ENCODE results near the gene PNO1.

The PNO1 gene

DNA sequence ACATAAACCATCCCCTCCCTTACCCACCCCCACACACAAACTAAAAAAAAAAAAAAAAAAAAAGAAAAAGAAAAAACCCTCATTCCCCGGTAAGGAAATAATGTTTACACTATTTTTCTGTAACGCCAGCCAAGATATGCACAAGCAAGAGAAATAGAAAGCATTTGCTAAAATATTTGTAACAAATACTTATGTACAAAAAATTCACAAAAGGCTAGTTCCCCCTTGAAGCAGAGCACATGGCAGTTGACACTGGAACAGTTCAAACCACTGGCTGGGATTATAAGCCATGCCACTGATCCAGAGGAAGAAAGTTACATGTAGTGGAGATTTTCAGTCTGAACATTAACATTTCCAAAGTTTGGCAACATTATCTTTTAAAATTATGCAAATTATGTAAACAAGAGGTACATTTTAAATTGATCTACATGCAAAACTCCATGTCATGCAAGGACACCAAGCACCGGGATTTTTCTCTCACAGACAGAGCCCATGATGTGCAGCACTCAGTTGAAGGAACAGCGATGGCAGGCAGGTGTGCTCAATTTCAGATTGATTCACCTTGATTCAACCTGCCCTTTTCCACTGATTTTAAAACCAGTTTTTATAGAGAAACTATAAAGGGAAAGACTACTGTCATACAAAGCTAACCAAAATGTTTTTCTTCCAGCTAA, 21.4 kb downstream of the PNO1 start:
- TF ChIP-seq TCF12 (IDR thresholded peaks at IDR 0.05; ENCODE audit: low read depth) (no peak), YY1 (IDR thresholded peaks at IDR 0.05; ENCODE audit: low read depth) (no peak), EGR1 (IDR thresholded peaks at IDR 0.05) (no peak), ZBTB7A (IDR thresholded peaks at IDR 0.05; ENCODE audit: low read depth) (no peak)

- TF ChIP-seq MAX (IDR thresholded peaks at IDR 0.05) (no peak), EGR1 (IDR thresholded peaks at IDR 0.05) (no peak), TEAD4 (IDR thresholded peaks at IDR 0.05) (no peak), NFIC (IDR thresholded peaks at IDR 0.05) (no peak), CEBPB (IDR thresholded peaks at IDR 0.05) (no peak), TAF1 (IDR thresholded peaks at IDR 0.05; ENCODE audit: low read depth) (no peak), YY1 (IDR thresholded peaks at IDR 0.05; ENCODE audit: low read depth) (no peak), TCF12 (IDR thresholded peaks at IDR 0.05; ENCODE audit: low read depth) (no peak), FOXM1 (IDR thresholded peaks at IDR 0.05; ENCODE audit: borderline replicate concordance, low read depth) (no peak)
- TF ChIP-seq, protein P1, sequence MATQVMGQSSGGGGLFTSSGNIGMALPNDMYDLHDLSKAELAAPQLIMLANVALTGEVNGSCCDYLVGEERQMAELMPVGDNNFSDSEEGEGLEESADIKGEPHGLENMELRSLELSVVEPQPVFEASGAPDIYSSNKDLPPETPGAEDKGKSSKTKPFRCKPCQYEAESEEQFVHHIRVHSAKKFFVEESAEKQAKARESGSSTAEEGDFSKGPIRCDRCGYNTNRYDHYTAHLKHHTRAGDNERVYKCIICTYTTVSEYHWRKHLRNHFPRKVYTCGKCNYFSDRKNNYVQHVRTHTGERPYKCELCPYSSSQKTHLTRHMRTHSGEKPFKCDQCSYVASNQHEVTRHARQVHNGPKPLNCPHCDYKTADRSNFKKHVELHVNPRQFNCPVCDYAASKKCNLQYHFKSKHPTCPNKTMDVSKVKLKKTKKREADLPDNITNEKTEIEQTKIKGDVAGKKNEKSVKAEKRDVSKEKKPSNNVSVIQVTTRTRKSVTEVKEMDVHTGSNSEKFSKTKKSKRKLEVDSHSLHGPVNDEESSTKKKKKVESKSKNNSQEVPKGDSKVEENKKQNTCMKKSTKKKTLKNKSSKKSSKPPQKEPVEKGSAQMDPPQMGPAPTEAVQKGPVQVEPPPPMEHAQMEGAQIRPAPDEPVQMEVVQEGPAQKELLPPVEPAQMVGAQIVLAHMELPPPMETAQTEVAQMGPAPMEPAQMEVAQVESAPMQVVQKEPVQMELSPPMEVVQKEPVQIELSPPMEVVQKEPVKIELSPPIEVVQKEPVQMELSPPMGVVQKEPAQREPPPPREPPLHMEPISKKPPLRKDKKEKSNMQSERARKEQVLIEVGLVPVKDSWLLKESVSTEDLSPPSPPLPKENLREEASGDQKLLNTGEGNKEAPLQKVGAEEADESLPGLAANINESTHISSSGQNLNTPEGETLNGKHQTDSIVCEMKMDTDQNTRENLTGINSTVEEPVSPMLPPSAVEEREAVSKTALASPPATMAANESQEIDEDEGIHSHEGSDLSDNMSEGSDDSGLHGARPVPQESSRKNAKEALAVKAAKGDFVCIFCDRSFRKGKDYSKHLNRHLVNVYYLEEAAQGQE (IDR thresholded peaks at IDR 0.05; ENCODE audit: low read depth) = no peak
Observed at GRCh38 chr2:68182902-68183301, 25.2 kb downstream of the PNO1 start.

DNA sequence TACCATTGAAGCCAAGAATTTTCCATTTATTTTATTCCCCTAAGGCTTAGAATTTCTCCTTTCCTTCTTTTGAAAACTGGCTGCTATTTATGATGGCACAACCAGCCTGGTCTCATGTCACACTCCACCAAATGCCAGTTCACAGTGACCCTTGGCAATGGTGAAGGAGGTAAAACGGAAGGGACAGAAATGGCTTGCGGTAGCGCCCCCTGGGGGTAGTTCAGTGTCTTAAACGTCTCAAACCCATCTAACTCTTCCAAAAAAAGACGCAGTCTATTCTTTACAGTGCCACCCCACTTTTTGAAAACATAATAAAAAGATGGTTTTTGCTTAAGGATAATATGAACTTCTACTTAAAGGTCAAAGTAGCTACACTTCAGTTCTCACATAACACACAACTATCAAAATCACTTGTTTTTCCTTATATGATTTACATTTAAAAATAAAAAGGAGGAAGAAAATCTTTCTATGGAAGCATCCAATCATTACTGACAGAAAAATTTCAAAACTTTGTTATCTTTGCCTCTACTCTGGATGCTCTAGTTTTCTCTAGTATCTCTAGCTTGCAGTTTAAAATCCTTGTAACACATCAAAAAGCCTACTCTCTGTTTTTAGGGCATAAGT, 28.0 kb downstream of the PNO1 start:
- no peak for TF ChIP-seq EP300 (IDR thresholded peaks at IDR 0.05; ENCODE audit: borderline replicate concordance)
- no peak for TF ChIP-seq TEAD4 (IDR thresholded peaks at IDR 0.05)
- peak; percentile 37 for TF ChIP-seq RAD21 (IDR thresholded peaks at IDR 0.05; ENCODE audit: low read depth)
- TF ChIP-seq, protein P1 (IDR thresholded peaks at IDR 0.05; ENCODE audit: low read depth) = no peak
- no peak for TF ChIP-seq FOXM1 (IDR thresholded peaks at IDR 0.05; ENCODE audit: borderline replicate concordance, low read depth)

- TF ChIP-seq RAD21 (IDR thresholded peaks at IDR 0.05; ENCODE audit: low read depth) = no peak
- TF ChIP-seq TCF12 (IDR thresholded peaks at IDR 0.05; ENCODE audit: low read depth) = no peak
- TF ChIP-seq CREB1 (IDR thresholded peaks at IDR 0.05; ENCODE audit: low read depth) = no peak
- no peak for TF ChIP-seq EGR1 (IDR thresholded peaks at IDR 0.05)
- no peak for TF ChIP-seq FOXM1 (IDR thresholded peaks at IDR 0.05; ENCODE audit: borderline replicate concordance, low read depth)
- no peak for TF ChIP-seq YY1 (IDR thresholded peaks at IDR 0.05; ENCODE audit: low read depth)
- TF ChIP-seq CEBPB (IDR thresholded peaks at IDR 0.05) = no peak
- TF ChIP-seq, protein P1 (IDR thresholded peaks at IDR 0.05; ENCODE audit: low read depth) = no peak
- no peak for TF ChIP-seq NFIC (IDR thresholded peaks at IDR 0.05)
- TF ChIP-seq, protein P2, sequence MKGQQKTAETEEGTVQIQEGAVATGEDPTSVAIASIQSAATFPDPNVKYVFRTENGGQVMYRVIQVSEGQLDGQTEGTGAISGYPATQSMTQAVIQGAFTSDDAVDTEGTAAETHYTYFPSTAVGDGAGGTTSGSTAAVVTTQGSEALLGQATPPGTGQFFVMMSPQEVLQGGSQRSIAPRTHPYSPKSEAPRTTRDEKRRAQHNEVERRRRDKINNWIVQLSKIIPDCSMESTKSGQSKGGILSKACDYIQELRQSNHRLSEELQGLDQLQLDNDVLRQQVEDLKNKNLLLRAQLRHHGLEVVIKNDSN (IDR thresholded peaks at IDR 0.05) = no peak
- TF ChIP-seq TAF1 (IDR thresholded peaks at IDR 0.05; ENCODE audit: low read depth) = no peak
- no peak for TF ChIP-seq EP300 (IDR thresholded peaks at IDR 0.05; ENCODE audit: borderline replicate concordance)
- no peak for TF ChIP-seq ZBTB7A (IDR thresholded peaks at IDR 0.05; ENCODE audit: low read depth)
- TF ChIP-seq TEAD4 (IDR thresholded peaks at IDR 0.05) = no peak
- TF ChIP-seq MAX (IDR thresholded peaks at IDR 0.05) = no peak
Observed at GRCh38 chr2:68187329-68187728, 29.6 kb downstream of the PNO1 start.

DNA sequence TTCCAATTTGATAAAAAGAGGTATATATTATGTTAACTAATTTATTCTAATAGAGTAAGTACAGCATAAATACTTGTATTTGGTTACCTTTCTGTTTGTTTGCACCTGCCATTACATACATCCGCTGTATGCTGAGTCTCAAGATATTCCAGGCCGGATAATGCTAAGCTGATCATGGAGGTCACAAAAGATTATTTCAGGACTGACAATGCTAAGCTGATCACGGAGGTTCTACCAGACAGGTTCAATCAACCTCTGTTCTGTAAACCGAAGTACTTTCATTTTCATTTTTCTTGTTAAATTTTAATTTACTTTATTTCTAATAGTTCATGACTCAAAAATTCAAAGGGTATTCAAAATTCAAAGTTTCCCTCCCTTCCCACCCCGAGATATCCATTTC, 31.1 kb downstream of the PNO1 start:
- TF ChIP-seq CEBPB (IDR thresholded peaks at IDR 0.05) = no peak
- TF ChIP-seq TEAD4 (IDR thresholded peaks at IDR 0.05) = no peak
- TF ChIP-seq MAX (IDR thresholded peaks at IDR 0.05) = no peak
- TF ChIP-seq NFIC (IDR thresholded peaks at IDR 0.05) = no peak
- no peak for TF ChIP-seq TCF12 (IDR thresholded peaks at IDR 0.05; ENCODE audit: low read depth)
